Measurements from ENCODE around the gene CENPN. TPM values are rescaled to one million over a fixed set of nuclear protein-coding genes. Genes with fewer than 3 reads are reported as not detected.

Gene CENPN
- total and polyA plus RNA-seq, 2 of the 13 experiments (the other 11 are each of a cell fraction or from before 2014, with no cell fraction given), result 29.7 to 129 TPM

GRCh38 chr16:81077076-81077940 is 70.3 kb downstream of the CENPN start, which contains the start of gene C16orf46 (continued):
- TF ChIP-seq MLLT10 (CRISPR knock-in tag; IDR thresholded peaks at IDR 0.05), result no peak
- TF ChIP-seq ZBTB14 (CRISPR knock-in tag; IDR thresholded peaks at IDR 0.05), result no peak
- TF ChIP-seq ATF7 (IDR thresholded peaks at IDR 0.05), result no peak
- TF ChIP-seq ATF7 (CRISPR knock-in tag; IDR thresholded peaks at IDR 0.05), result peak; percentile 25; the same call in 1 of the 2 replicates
- no peak for TF ChIP-seq ZNF296 (CRISPR knock-in tag; conservative IDR thresholded peaks at IDR 0.05)
- peak; percentile 76; the same call in 1 of the 2 replicates for TF ChIP-seq GZF1 (CRISPR knock-in tag; IDR thresholded peaks at IDR 0.05)
- peak; percentile 60 for TF ChIP-seq FOXK1 (CRISPR knock-in tag; IDR thresholded peaks at IDR 0.05; ENCODE audit: borderline replicate concordance, low read depth)
- no peak for TF ChIP-seq KDM6A (CRISPR knock-in tag; IDR thresholded peaks at IDR 0.05; ENCODE audit: low read depth)
- peak; percentile 83; the same call in 1 of the 2 replicates for TF ChIP-seq ZBTB39 (CRISPR knock-in tag; IDR thresholded peaks at IDR 0.05)
- TF ChIP-seq MATR3 (CRISPR knock-in tag; IDR thresholded peaks at IDR 0.05), result no peak
- no peak for TF ChIP-seq SRF (IDR thresholded peaks at IDR 0.05; ENCODE audit: low read depth, low read length)
- TF ChIP-seq CREM (IDR thresholded peaks at IDR 0.05), result peak; percentile 97
- TF ChIP-seq CREM (CRISPR knock-in tag; IDR thresholded peaks at IDR 0.05), result peak; percentile 67
- peak; percentile 82 for TF ChIP-seq IKZF5 (CRISPR knock-in tag; IDR thresholded peaks at IDR 0.05)
- TF ChIP-seq HOMEZ (CRISPR knock-in tag; IDR thresholded peaks at IDR 0.05; ENCODE audit: low read depth), result peak; percentile 27; the same call in 1 of the 2 replicates
- TF ChIP-seq ZNF124 (CRISPR knock-in tag; IDR thresholded peaks at IDR 0.05), result peak; percentile 88
- no peak for TF ChIP-seq PRPF4 (IDR thresholded peaks at IDR 0.05; ENCODE audit: low read depth, low read length, poor library complexity, severe bottlenecking)
- peak; percentile 95 for TF ChIP-seq HOXA3 (CRISPR knock-in tag; IDR thresholded peaks at IDR 0.05)
- TF ChIP-seq SUZ12 (IDR thresholded peaks at IDR 0.05; ENCODE audit: low read depth, low read length), result no peak
- peak; percentile 94 for TF ChIP-seq KMT2B (CRISPR knock-in tag; IDR thresholded peaks at IDR 0.05)
- peak; percentile 94 for TF ChIP-seq SNAI1 (CRISPR knock-in tag; IDR thresholded peaks at IDR 0.05; ENCODE audit: borderline replicate concordance)
- TF ChIP-seq ZBTB21 (CRISPR knock-in tag; IDR thresholded peaks at IDR 0.05), result 0 out of 2 replicates have a peak, but pooled peaks have one; percentile 48
- no peak for TF ChIP-seq TFAP4 (IDR thresholded peaks at IDR 0.05; ENCODE audit: borderline replicate concordance, low read depth)
- TF ChIP-seq ZFX (CRISPR knock-in tag; IDR thresholded peaks at IDR 0.05; ENCODE audit: low read depth), result peak; percentile 100
- TF ChIP-seq ZSCAN9 (CRISPR knock-in tag; IDR thresholded peaks at IDR 0.05; ENCODE audit: borderline replicate concordance), result no peak

Measured in HepG2 (cell line).